ENCODE measurements around the gene STAT6. TPM values are rescaled to one million over a fixed set of nuclear protein-coding genes. Genes with fewer than 3 reads are reported as not detected.

The STAT6 gene
- total and polyA plus RNA-seq, 2 donors (not counting 1 experiment from before 2014, with no cell fraction given) = 544 to 736 TPM

- ATAC-seq (ENCODE audit: low read depth) = peak; percentile 58
- Mint-ChIP-seq H3K9me3 (ENCODE audit: insufficient read depth) (no peaks in the 10 kb centered on the region), H3K27ac (peak within 1 kb of the TSS; percentile 59), H3K4me1 (peaks cover 16% of the 10 kb centered on the region), H3K4me3 (peak within 1 kb of the TSS; percentile 89), H3K27me3 (peaks cover 17% of the 10 kb centered on the region)
- DNase-seq = peak; percentile 83
- H3K9me3 ChIP-seq (ENCODE audit: control extremely low read depth in 1 of 3, control insufficient read depth in 2 of 3, insufficient read depth in 1 of 3, low read length in 2 of 3) = peaks cover 0 to 2% (median 0%) of the 10 kb centered on the region in 3 donors
- peak within 1 kb of the TSS; percentile 87 for H3K9ac ChIP-seq (ENCODE audit: low read length)
- H3K27ac ChIP-seq (ENCODE audit: low read length in 2 of 2) = peak within 1 kb of the TSS in 1 of 2 donors; percentile 53
- peak within 1 kb of the TSS; percentile 100 for H3K4me2 ChIP-seq (replicated peaks; ENCODE audit: low read depth, low read length, poor library complexity, severe bottlenecking)
- whole genome bisulfite sequencing (ENCODE audit: insufficient coverage) = under 1% methylated on average over 50 of the region's 57 CpGs
- ChIA-PET POLR2A (interaction anchor here (0.5 to 2.1 kb wide), 9 partner anchors 16 to 939 kb away, joined by 3 to 14 read pairs (median 3); partner anchors contain the start of genes DDIT3 and STAT6), CTCF (interaction anchor here (0.7 to 8.1 kb wide), 14 partner anchors 11 to 123 kb away, joined by 3 to 108 read pairs (median 4); no protein-coding TSS in a partner anchor)
- H3K27me3 ChIP-seq (replicated peaks in 1 of 4; ENCODE audit: control extremely low read depth in 1 of 4, control insufficient read depth in 3 of 4, insufficient read depth in 4 of 4, low read length in 3 of 4) = peaks cover 0 to 13% (median 3%) of the 10 kb centered on the region in 4 experiments
- no peaks in the 10 kb centered on the region for H4K20me1 ChIP-seq (ENCODE audit: control insufficient read depth, insufficient read depth, low read length, poor library complexity, severe bottlenecking)
- H3K4me3 ChIP-seq (ENCODE audit: control extremely low read depth in 1 of 5, extremely low read depth in 1 of 5, insufficient read depth in 1 of 5, low read depth in 2 of 5, low read length in 4 of 5) = peak within 1 kb of the TSS; percentile 7 to 88 (median 79)
- H2AFZ ChIP-seq (ENCODE audit: insufficient read depth, low read depth, low read length, poor library complexity, severe bottlenecking) = peak within 1 kb of the TSS; percentile 98
- TF ChIP-seq EZH2 (IDR thresholded peaks at IDR 0.05; ENCODE audit: borderline replicate concordance, insufficient read depth, low read depth, low read length, poor library complexity, severe bottlenecking) = no peak
- no peak for TF ChIP-seq CTCF (IDR thresholded peaks at IDR 0.05)
- H3K36me3 ChIP-seq (replicated peaks in 1 of 2; ENCODE audit: control extremely low read depth in 1 of 2, control insufficient read depth in 1 of 2, extremely low read depth in 1 of 2, insufficient read depth in 2 of 2, low read length in 1 of 2) = no peaks in the 10 kb centered on the region
- no peaks in the 10 kb centered on the region for H3K79me2 ChIP-seq (ENCODE audit: control insufficient read depth, insufficient read depth, low read length)
- intact Hi-C loops (cut with micrococcal nuclease) = loop anchor here (1.0 to 5.0 kb wide), 3 partner anchors 41 to 371 kb away; no protein-coding TSS in a partner anchor
- H3K4me1 ChIP-seq (ENCODE audit: control insufficient read depth in 2 of 2, insufficient read depth in 2 of 2, low read length in 2 of 2) = peaks cover 11 to 21% of the 10 kb centered on the region in 2 donors
Measured at GRCh38 chr12:57127726-57128518, 16.8 kb upstream of the STAT6 start, which contains the start of gene LRP1. TSS of gene LRP1 (plus strand) at chr12:57128483. CDS start at chr12:57128965, 482 bp downstream.

All from B cell (primary cell).